ENCODE results near the gene HAGHL.
A peak's percentile ranks its signal among the peaks of the same experiment; 100 is the strongest.

The HAGHL gene

GRCh38 chr16:721765-722540 lies 5.0 kb upstream of the HAGHL start:
- POLR2A ChIA-PET, result interaction anchor here (0.6 to 2.8 kb wide), 17 partner anchors 8 to 368 kb away, joined by 3 to 25 read pairs (median 6); partner anchors contain the start of genes CHTF18, CIAO3, GNG13 and RHOT2
- peak overlapping the region; percentile 28 for H3K4me3 ChIP-seq (ENCODE audit: low read depth, low read length)
- peak overlapping the region; percentile 94 for H3K27ac ChIP-seq (ENCODE audit: extremely low read depth, low read depth, low read length)
- peaks cover 7% of the 10 kb centered on the region for H3K4me1 ChIP-seq (ENCODE audit: control insufficient read depth, insufficient read depth, low read length)
- CTCF ChIA-PET, result interaction anchor here (0.7 to 5.7 kb wide), 6 partner anchors 9 to 335 kb away, joined by 4 to 38 read pairs (median 6); partner anchors contain the start of genes CHTF18, CIAO3, METRN and RPUSD1
- peaks cover 0 to 7% of the 10 kb centered on the region in 2 experiments; a peak in 1 of 3 replicates for H3K36me3 ChIP-seq (ENCODE audit: control insufficient read depth in 2 of 2, insufficient read depth in 1 of 2, low read length in 2 of 2)
- no peaks in the 10 kb centered on the region for H3K9me3 ChIP-seq (ENCODE audit: control insufficient read depth, insufficient read depth, low read depth, low read length)
- TF ChIP-seq ZNF341 (tag by site-specific recombination; IDR thresholded peaks at IDR 0.05; ENCODE audit: low read depth) (peak; percentile 49), ZEB2 (tag by site-specific recombination; IDR thresholded peaks at IDR 0.05) (0 out of 2 replicates have a peak, but pooled peaks have one; percentile 35), PATZ1 (tag by site-specific recombination; IDR thresholded peaks at IDR 0.05) (peak; percentile 75), ZNF426 (tag by site-specific recombination; IDR thresholded peaks at IDR 0.05) (no peak), ZNF658 (tag by site-specific recombination; IDR thresholded peaks at IDR 0.05) (no peak), BCL11B (tag by site-specific recombination; IDR thresholded peaks at IDR 0.05; ENCODE audit: low read depth) (0 out of 2 replicates have a peak, but pooled peaks have one; percentile 28), BCL11A (tag by site-specific recombination; IDR thresholded peaks at IDR 0.05; ENCODE audit: low read depth) (no peak), GLIS1 (tag by site-specific recombination; IDR thresholded peaks at IDR 0.05) (peak; percentile 49; the same call in 1 of the 2 replicates), ZNF707 (tag by site-specific recombination; IDR thresholded peaks at IDR 0.05) (no peak), EGR2 (tag by site-specific recombination; IDR thresholded peaks at IDR 0.05; ENCODE audit: low read depth) (peak; percentile 74), PRDM4 (tag by site-specific recombination; IDR thresholded peaks at IDR 0.05) (no peak), KLF8 (tag by site-specific recombination; IDR thresholded peaks at IDR 0.05) (peak; percentile 35; the same call in 1 of the 2 replicates), ZNF311 (tag by site-specific recombination; IDR thresholded peaks at IDR 0.05; ENCODE audit: borderline replicate concordance) (no peak), GLIS2 (tag by site-specific recombination; IDR thresholded peaks at IDR 0.05) (peak; percentile 20; the same call in 1 of the 2 replicates), ZNF521 (tag by site-specific recombination; IDR thresholded peaks at IDR 0.05) (no peak), ZNF692 (tag by site-specific recombination; IDR thresholded peaks at IDR 0.05) (peak; percentile 46; the same call in 1 of the 2 replicates), GFI1B (tag by site-specific recombination; IDR thresholded peaks at IDR 0.05) (no peak), SP2 (tag by site-specific recombination; IDR thresholded peaks at IDR 0.05) (peak; percentile 32; the same call in 1 of the 2 replicates), ZIC2 (tag by site-specific recombination; IDR thresholded peaks at IDR 0.05) (peak; percentile 81), ZFHX2 (tag by site-specific recombination; conservative IDR thresholded peaks at IDR 0.05) (peak; percentile 79)

Measured in HEK293 (cell line).